Stomach smooth muscle (tissue), 2 donors: Measurements from ENCODE around the gene ANGEL2.

ENCODE experiments used
- H3K27ac ChIP-seq: one replicate; pipeline ENCODE4 v1.7.0; 2013; ENCODE audit warnings: mild to moderate bottlenecking, low read length, inconsistent platforms
- H3K27me3 ChIP-seq, 2 donors: one replicate each; pipeline ENCODE4 v1.7.0; 2013; ENCODE audit warnings: low read length in 2 of 2; ENCODE audit not compliant: insufficient read depth in 2 of 2, control insufficient read depth in 1 of 2
- H3K36me3 ChIP-seq, 2 donors: one replicate each; pipeline ENCODE4 v1.7.0; 2013; ENCODE audit warnings: low read length in 2 of 2; ENCODE audit not compliant: control insufficient read depth in 2 of 2, insufficient read depth in 2 of 2
- H3K4me1 ChIP-seq: one replicate; pipeline ENCODE4 v1.7.0; 2013; ENCODE audit warnings: low read length; ENCODE audit not compliant: control insufficient read depth, insufficient read depth
- H3K4me3 ChIP-seq, 2 donors: one replicate each; pipeline ENCODE4 v1.7.0; 2013; ENCODE audit warnings: low read length in 2 of 2
- H3K9ac ChIP-seq, 2 donors: one replicate each; pipeline ENCODE4 v1.7.0; 2013; ENCODE audit warnings: low read length in 2 of 2, mild to moderate bottlenecking in 1 of 2
- H3K9me3 ChIP-seq, 2 donors: one replicate each; pipeline ENCODE4 v1.7.0; 2013; ENCODE audit warnings: low read length in 2 of 2; ENCODE audit not compliant: control insufficient read depth in 2 of 2
- donor health status: healthy.
- donor health status: Pancreatic carcinoma.

The ANGEL2 gene, protein sequence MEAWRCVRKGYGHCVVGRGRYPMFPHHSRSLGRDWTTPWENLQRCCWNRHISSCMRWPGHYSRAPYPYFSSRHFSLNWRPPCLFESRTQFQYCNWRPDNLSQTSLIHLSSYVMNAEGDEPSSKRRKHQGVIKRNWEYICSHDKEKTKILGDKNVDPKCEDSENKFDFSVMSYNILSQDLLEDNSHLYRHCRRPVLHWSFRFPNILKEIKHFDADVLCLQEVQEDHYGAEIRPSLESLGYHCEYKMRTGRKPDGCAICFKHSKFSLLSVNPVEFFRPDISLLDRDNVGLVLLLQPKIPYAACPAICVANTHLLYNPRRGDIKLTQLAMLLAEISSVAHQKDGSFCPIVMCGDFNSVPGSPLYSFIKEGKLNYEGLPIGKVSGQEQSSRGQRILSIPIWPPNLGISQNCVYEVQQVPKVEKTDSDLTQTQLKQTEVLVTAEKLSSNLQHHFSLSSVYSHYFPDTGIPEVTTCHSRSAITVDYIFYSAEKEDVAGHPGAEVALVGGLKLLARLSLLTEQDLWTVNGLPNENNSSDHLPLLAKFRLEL

DNA sequence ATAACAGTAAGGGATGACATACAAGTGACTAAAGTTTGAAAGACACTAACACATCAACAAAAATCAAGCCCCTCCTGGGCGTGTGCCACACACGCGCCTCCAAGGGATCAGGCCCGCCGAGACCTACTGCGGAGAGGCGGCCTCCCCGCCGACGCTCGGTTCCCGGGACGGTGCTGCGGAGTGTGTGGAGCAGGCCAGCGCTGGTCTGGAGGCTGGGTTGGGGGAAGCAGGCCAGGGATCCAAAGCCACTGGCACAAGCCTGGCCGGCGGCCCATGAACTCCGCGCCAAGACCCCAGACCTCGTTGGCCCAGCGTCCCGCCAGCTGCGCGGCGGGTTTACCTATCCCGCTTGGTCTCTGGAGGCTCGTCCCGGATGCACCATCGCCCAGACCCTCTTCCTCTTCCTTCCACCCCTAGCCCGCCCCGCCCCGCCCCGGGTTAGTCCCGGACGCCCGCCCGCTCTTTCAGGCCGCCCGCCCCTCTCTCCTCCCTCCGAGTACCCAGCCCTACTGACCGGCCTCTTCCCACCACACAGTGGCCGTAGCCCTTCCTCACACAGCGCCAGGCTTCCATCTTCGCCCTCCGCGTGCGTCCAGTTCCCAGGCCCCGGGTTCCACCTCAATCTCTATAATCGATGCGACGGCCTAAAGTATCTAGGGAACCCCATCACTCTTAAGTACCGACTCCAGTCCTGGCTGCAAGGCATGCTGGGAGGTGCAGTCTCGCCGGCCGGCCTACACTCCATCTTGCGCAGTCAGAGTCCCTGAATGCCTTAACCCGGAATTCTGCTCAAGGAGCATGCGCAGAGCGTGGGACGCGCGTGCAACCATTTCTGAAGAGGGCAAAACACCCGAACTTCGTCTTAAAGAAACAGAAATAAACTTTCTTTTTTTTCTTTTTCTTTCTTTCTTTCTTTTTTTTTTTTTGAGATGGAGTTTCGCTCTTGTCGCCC is at the start of gene ANGEL2:
ANGEL2 (minus strand) TSS at position 769 of the 952 bp plus-strand sequence; CDS start at position 573, 196 bp downstream.
- peak within 1 kb of the TSS; percentile 75 for H3K27ac ChIP-seq
- H3K4me1 ChIP-seq: peaks cover 6% of the 10 kb centered on the region
- peak within 1 kb of the TSS; percentile 86 to 91 for H3K9ac ChIP-seq
- no peaks in the 10 kb centered on the region for H3K27me3 ChIP-seq
- H3K4me3 ChIP-seq: peak within 1 kb of the TSS; percentile 84 to 91
- H3K9me3 ChIP-seq: no peaks in the 10 kb centered on the region
- peaks cover 4 to 5% of the 10 kb centered on the region in 2 donors for H3K36me3 ChIP-seq

DNA sequence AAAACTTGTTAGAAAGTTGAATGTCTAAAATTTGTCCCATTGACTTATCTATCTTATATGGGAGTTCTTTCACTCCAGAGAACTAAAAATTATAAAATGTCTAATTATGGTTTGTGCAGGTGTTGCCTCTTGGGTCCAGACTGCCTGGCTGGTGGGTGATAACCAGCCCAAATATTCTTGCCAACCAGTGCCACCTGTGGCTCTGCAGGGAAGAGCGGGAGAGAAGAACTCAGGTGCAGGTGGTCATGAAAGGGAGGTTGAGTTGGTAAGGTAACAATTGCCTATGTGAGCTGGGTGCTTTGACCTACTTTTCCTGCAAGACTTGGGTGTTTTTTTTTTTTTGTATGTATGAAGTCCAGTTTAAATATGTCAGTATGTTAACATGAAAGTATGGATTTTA is 45.6 kb upstream of the ANGEL2 start:
- H3K4me3 ChIP-seq: no peak overlapping the region
- H3K9me3 ChIP-seq: no peaks in the 10 kb centered on the region
- H3K4me1 ChIP-seq: no peaks in the 10 kb centered on the region
- H3K9ac ChIP-seq: no peak overlapping the region
- no peaks in the 10 kb centered on the region for H3K36me3 ChIP-seq
- H3K27ac ChIP-seq: no peak overlapping the region
- H3K27me3 ChIP-seq: no peaks in the 10 kb centered on the region

DNA sequence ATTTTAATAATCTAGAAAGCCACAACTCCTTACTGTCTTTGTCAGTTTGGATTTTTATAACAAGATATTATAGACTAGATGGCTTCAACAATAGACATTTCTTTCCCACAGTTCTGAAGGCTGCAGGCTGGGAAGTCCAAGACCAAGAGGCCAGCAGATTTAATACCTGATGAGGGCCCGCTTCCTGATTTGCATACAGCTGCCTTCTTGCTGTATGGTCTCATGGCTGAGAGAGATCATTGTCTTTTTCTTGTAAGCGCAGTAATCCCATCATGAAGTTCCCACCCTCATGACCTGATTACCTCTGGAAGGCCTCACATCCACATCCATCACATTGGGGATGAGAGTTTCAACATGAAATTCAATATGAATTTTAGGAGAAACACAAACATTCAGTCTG is 45.2 kb upstream of the ANGEL2 start:
- H3K4me1 ChIP-seq: no peaks in the 10 kb centered on the region
- H3K36me3 ChIP-seq: no peaks in the 10 kb centered on the region
- no peak overlapping the region for H3K9ac ChIP-seq
- no peak overlapping the region for H3K4me3 ChIP-seq
- H3K9me3 ChIP-seq: no peaks in the 10 kb centered on the region
- no peak overlapping the region for H3K27ac ChIP-seq
- H3K27me3 ChIP-seq: no peaks in the 10 kb centered on the region

DNA sequence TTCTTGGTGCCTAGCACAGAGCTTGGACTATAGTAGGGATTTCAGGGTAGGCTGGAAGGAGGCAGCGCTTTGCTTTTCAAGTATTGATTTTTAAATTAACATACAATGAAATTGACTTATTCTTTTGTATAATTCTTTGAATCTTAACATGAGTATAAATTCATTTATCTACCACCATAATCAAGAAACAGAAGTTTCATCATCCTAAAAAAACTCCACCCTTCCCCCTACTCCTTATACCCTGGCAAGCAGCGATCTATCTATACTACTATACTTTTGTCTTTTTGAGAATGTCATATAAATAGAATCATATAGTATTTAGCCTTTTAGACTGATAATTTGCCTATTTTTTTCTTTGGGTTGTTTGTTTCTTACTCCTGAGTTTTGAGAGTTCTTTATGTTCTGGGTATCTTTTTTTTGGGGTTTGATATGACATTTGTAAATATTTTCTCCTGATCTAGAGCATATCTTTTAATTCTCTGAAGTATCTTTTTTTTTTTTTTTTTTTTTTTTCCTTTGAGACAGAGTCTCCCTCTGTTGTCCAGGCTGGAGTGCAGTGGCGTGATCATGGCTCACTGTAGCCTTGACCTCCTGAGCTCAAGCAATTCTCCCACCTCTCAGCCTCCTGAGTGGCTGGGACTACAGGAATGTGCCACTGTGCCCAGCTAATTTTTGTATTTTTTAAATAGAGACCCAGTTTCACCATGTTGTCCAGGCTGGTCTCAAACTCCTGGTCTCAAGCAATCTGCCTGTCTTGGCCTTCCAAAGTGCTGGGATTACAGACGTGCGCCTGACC is 41.8 kb upstream of the ANGEL2 start:
- Histone ChIP-seq H3K9ac (no peak overlapping the region), H3K36me3 (no peaks in the 10 kb centered on the region), H3K27ac (no peak overlapping the region), H3K4me1 (no peaks in the 10 kb centered on the region), H3K27me3 (no peaks in the 10 kb centered on the region), H3K4me3 (no peak overlapping the region), H3K9me3 (no peaks in the 10 kb centered on the region)

DNA sequence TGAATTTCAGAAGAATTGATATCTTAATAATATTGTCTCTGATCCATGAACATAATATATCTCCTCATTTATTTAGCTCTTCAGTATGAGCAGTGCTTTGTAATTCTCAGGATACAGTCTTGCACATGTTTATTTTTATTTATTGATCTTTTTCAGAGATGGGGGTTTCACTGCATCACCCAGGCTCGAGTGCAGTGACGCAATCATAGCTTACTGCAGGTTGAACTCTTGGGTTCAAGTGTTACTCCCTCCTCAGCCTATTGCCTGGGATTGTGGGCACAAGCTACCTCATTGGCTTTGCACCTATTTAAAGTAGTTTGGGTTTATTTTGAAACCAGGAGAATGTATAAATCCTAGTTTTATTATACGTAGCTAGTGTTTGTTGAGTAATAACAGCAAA is 40.1 kb upstream of the ANGEL2 start:
- peaks cover under 1% of the 10 kb centered on the region for H3K4me1 ChIP-seq
- no peaks in the 10 kb centered on the region for H3K9me3 ChIP-seq
- no peaks in the 10 kb centered on the region for H3K36me3 ChIP-seq
- no peaks in the 10 kb centered on the region for H3K27me3 ChIP-seq
- H3K9ac ChIP-seq: no peak overlapping the region
- H3K27ac ChIP-seq: no peak overlapping the region
- H3K4me3 ChIP-seq: no peak overlapping the region

DNA sequence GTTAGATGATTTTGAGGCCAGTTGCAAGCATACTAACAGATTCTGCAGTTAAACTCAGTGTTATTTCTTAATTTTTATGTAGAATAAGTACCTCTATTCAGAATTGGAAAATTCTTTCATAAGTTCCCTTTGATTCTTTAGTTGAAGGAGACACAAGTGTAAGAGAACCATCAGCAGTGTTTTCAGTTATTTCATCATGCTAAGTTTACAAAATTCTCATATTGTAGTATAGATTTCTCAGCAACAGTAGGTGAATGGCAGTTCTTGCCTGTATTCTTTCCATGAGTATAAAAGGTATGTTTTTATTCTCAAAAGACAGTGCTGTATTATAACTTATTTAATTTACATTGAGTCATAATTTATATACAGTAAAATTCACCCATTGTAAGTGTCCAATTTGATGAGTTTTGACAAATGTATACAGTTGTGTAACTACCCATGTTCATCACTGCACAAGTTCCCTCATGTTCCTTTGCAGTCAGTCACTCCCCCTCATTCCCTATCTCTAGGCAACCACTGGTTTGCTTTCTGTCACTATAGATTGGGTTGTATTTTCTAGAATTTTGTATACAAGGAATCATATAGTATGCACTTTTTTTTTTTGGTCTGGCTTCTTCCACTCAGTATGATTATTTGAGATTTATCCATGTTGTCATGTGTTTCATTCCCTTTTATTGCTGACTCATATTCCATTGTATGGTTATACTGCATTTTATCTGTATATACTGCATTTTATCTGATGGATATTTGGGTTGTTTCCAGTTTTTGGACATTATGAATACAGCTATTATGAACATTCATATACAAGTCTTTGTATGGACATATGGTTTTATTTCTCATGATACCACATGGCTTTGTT is 39.3 kb upstream of the ANGEL2 start:
- H3K4me1 ChIP-seq: peaks cover 4% of the 10 kb centered on the region
- no peak overlapping the region for H3K27ac ChIP-seq
- H3K4me3 ChIP-seq: no peak overlapping the region
- H3K9me3 ChIP-seq: no peaks in the 10 kb centered on the region
- no peaks in the 10 kb centered on the region for H3K27me3 ChIP-seq
- no peak overlapping the region for H3K9ac ChIP-seq
- no peaks in the 10 kb centered on the region for H3K36me3 ChIP-seq

DNA sequence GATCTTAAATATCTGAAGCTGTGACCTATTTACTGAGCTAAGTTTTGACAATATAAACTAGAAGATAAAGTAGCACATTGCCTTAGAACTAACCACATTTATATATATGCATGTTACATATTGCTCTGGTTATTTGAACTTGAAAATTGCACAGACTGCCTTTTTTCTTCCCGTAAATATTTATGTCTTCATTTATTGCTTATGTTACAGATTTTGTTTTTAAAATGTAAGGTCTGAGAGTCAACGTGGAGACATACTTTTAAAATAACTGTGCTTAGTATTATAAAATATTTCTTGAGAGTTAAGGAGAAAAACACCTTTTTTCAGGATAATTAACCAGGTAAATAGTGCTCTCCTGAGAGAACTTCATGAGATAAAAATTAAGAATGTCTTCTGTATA is 38.5 kb upstream of the ANGEL2 start:
- no peak overlapping the region for H3K27ac ChIP-seq
- no peaks in the 10 kb centered on the region for H3K9me3 ChIP-seq
- no peak overlapping the region for H3K4me3 ChIP-seq
- H3K36me3 ChIP-seq: no peaks in the 10 kb centered on the region
- H3K27me3 ChIP-seq: no peaks in the 10 kb centered on the region
- H3K4me1 ChIP-seq: peaks cover 4% of the 10 kb centered on the region
- no peak overlapping the region for H3K9ac ChIP-seq

DNA sequence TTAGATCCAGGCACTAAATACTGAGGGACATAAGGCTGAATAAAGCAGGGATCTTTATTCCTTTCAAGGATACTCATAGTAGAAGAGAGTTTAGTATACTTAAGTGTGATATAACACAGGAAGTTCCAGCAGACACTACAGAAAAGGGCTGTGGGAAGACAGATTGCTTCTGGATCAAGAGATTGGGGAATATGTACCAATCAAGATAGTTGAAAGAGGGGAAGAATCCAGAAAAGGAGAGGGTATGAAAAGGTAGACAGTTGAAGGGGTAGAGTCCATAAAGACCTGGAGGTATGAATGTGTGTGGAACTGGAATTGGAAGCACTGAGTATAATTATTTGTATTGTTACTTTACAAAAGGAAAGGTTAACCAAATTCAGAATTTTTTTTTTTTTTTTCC is 37.8 kb upstream of the ANGEL2 start:
- Histone ChIP-seq H3K27ac (no peak overlapping the region), H3K9ac (no peak overlapping the region), H3K4me1 (peaks cover 4% of the 10 kb centered on the region), H3K9me3 (no peaks in the 10 kb centered on the region), H3K4me3 (no peak overlapping the region), H3K36me3 (no peaks in the 10 kb centered on the region), H3K27me3 (no peaks in the 10 kb centered on the region)

DNA sequence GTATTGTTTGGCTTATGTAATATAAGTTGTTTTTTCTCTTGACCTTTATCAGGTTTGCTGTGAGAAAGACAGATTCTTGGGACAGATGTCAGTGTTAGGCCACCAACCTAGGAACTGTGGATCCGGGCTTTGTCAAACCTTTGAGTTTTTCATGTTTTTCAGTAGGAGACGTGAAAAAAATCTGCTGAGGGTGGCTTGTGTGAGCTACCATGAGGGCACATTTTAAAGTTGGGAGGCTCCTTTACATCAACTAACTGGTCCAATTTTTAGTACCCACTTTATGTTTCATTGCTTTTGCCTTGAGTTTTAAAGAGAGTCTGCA is 36.2 kb upstream of the ANGEL2 start:
- H3K36me3 ChIP-seq: no peaks in the 10 kb centered on the region
- H3K4me3 ChIP-seq: peak overlapping the region; percentile 92 to 95
- peak overlapping the region; percentile 82 to 86 for H3K9ac ChIP-seq
- no peaks in the 10 kb centered on the region for H3K27me3 ChIP-seq
- H3K9me3 ChIP-seq: no peaks in the 10 kb centered on the region
- no peak overlapping the region for H3K27ac ChIP-seq
- peaks cover 4% of the 10 kb centered on the region for H3K4me1 ChIP-seq
